Thyroid gland (tissue), 4 donors: Measurements from ENCODE around the gene TRAM2. TPM values are rescaled to one million over a fixed set of nuclear protein-coding genes. Genes with fewer than 3 reads are reported as not detected.

ENCODE experiments used
- DNase-seq, 2 donors: peaks; one replicate each; pipeline ENCODE4 v3.0.0-alpha.2; 2019
- H3K27ac ChIP-seq, 3 donors: fragments of 200-600 bp; sonication (generic); 1 replicate in 2 of 3; 2 replicates in 1 of 3; pipeline ENCODE4 v1.5.1; 2016 to 2019; ENCODE audit warnings: mild to moderate bottlenecking in 1 of 3, moderate library complexity in 1 of 3
- H3K27me3 ChIP-seq: fragments of 200-600 bp; sonication (generic); one replicate; pipeline ENCODE4 v1.5.1; 2019
- H3K36me3 ChIP-seq, 2 donors: fragments of 200-600 bp; sonication (generic); one replicate each; pipeline ENCODE4 v1.5.1; 2016 to 2019
- H3K4me1 ChIP-seq, 2 donors: fragments of 200-600 bp; sonication (generic); one replicate each; pipeline ENCODE4 v1.5.1; 2017 to 2019
- H3K4me3 ChIP-seq, 3 donors: fragments of 200-600 bp; sonication (generic); replicated peaks in 1 of 3; 1 replicate in 2 of 3; 2 replicates in 1 of 3; pipeline ENCODE4 v1.5.1; 2016; ENCODE audit warnings: mild to moderate bottlenecking in 1 of 3
- H3K9me3 ChIP-seq: fragments of 200-600 bp; sonication (generic); one replicate; pipeline ENCODE4 v1.5.1; 2017
- POLR2A ChIP-seq, 2 donors: fragments of 450-650 bp; IDR thresholded peaks; one replicate each; pipeline ENCODE4 v1.6.1; 2017; ENCODE audit warnings: antibody characterized with exemption in 2 of 2, mild to moderate bottlenecking in 2 of 2, moderate library complexity in 1 of 2
- WGBS, 2 donors: methylation state at CpG; one replicate each; pipeline ENCODE4 v1.1.5; 2017; 5-methylcytosine and 5-hydroxymethylcytosine counted together
- intact Hi-C: fragments of 100-400 bp; cut with DNase I; formaldehyde crosslinking; loops from one replicate; pipeline ENCODE4 v1.15.1; 2023
- total RNA-seq, 4 donors: library from RNA; depleted of rRNA; stranded (reverse); fragments of >200 nt; gene quantifications; one replicate each; pipeline ENCODE4 v1.2.3, GENCODE V29; 2016
- TF ChIP-seq, protein P1 (sequence below), 6 experiments: fragments of 200-600 bp in 3 of 6; fragments of 450-650 bp in 3 of 6; sonication (generic) in 3 of 6; IDR thresholded peaks; one replicate each; pipeline ENCODE4 v1.5.1; 2016 to 2019; ENCODE audit warnings: antibody characterized with exemption in 6 of 6, mild to moderate bottlenecking in 2 of 6, inconsistent platforms in 1 of 6, moderate library complexity in 1 of 6

The TRAM2 gene
- total RNA-seq, 4 donors from 2014 or later = 16.5 to 21.8 (median 19.7) TPM

DNA sequence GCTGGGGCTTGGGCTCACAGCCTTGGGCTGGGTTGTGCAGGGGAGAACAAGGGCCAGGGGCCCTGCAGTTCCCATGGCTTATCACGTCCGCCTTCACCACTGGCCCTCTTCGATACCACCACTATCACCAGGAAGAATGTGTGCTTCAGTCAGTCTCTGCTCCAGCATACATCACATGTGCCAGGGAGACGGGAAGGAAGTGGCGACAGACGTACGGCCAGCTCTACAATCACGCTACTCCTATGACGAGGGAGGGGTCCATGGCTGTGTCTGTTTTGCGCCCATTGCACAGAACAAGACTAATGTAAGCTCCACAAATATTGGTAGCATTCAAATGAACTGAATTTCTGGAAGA, 72.1 kb downstream of the TRAM2 start:
- peak overlapping the region; percentile 44 to 71 (median 68) for H3K27ac ChIP-seq
- intact Hi-C loops = loop anchor here (5.0 to 10.0 kb wide), 3 partner anchors 68 to 160 kb away; partner anchors contain the start of gene EFHC1
- TF ChIP-seq, protein P1, sequence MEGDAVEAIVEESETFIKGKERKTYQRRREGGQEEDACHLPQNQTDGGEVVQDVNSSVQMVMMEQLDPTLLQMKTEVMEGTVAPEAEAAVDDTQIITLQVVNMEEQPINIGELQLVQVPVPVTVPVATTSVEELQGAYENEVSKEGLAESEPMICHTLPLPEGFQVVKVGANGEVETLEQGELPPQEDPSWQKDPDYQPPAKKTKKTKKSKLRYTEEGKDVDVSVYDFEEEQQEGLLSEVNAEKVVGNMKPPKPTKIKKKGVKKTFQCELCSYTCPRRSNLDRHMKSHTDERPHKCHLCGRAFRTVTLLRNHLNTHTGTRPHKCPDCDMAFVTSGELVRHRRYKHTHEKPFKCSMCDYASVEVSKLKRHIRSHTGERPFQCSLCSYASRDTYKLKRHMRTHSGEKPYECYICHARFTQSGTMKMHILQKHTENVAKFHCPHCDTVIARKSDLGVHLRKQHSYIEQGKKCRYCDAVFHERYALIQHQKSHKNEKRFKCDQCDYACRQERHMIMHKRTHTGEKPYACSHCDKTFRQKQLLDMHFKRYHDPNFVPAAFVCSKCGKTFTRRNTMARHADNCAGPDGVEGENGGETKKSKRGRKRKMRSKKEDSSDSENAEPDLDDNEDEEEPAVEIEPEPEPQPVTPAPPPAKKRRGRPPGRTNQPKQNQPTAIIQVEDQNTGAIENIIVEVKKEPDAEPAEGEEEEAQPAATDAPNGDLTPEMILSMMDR (IDR thresholded peaks at IDR 0.05) = no peak
- TF ChIP-seq POLR2A (IDR thresholded peaks at IDR 0.05) = no peak
- no peaks in the 10 kb centered on the region for H3K27me3 ChIP-seq
- no peak for DNase-seq
- no peak overlapping the region for H3K4me3 ChIP-seq
- peaks cover 7 to 37% of the 10 kb centered on the region in 2 donors for H3K4me1 ChIP-seq
- H3K9me3 ChIP-seq = no peaks in the 10 kb centered on the region
- peaks cover 13 to 20% of the 10 kb centered on the region in 2 donors for H3K36me3 ChIP-seq
- WGBS, 2 donors = 89 to 90% methylated on average over 10 of the region's 10 CpGs

DNA sequence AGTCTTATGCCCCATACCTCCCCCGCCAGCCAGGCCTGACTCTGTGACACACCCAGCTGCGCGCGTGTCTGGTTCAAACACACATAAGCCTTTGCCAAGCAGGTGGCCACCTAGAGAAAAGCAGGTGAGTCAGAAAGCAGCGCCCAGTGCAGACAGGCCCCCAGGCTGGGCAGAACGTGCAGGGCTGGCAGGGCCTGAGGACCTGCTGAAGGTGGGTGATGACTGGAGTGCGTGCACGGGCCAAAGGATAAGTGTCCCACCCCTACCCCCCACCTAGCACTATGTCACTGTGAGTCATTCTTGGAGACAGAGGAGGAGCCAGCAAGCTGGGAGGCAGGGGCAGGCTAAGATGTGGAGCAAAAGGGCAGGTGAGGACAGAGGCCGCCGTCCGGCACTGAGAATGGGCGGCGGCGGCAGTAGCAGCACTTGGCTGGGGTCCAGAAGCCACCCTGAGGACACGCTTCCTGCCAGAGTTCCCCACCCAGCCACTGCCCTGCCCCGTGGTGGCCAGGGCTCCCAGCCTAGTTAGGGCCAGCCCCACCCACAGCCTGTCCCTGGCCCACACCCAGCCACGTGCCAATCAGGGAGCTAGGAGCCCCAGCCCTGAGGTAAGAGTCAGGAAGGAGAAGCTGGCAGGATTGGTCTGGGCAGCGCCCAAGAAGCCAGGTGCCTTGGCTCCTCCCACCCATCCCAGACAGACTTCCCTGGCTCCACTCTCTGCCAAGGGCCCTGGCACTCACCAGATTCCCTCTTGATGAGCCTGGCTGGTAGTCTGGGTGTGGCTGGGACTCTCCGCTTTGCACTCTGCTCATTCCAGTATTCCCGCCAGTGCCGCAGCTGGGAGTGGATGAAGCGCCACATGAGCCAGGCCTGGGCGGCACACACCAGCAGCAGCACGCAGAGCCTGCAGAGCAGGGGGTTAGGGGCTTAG, 72.7 kb downstream of the TRAM2 start:
- Histone ChIP-seq H3K4me3 (no peak overlapping the region), H3K4me1 (peaks cover 7 to 37% of the 10 kb centered on the region in 2 donors), H3K27me3 (no peaks in the 10 kb centered on the region), H3K27ac (peak overlapping the region; percentile 68 to 76 (median 71)), H3K36me3 (peaks cover 10 to 14% of the 10 kb centered on the region in 2 donors), H3K9me3 (no peaks in the 10 kb centered on the region)
- TF ChIP-seq, protein P1 (IDR thresholded peaks at IDR 0.05) = no peak
- no peak for TF ChIP-seq POLR2A (IDR thresholded peaks at IDR 0.05)
- DNase-seq = peak; percentile 99
- intact Hi-C loops = loop anchor here (5.0 to 10.0 kb wide), 3 partner anchors 68 to 161 kb away; partner anchors contain the start of gene EFHC1
- 13 to 28% methylated on average over 17 to 21 of the region's 24 CpGs for WGBS, 2 donors

DNA sequence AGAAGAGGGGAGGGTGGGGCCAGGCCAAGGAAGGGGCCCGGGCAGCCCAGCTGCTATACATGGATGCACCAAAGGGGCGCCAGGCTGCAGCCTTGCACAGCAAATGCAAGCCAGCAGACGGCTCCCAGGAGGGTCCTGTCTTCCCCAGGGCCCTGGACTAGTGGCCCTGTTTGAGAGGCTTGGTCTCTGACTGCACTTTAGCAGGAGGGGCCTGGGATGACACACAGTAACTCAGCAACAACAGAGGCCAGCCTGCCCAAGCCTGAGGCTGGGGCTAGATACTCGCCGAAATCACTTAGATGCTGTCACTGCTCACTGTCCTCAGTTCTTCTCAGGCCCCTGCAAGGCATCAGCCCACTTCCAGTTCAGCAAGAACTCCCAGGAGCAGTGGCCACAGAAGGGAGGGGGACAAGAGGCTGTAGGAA, 73.5 kb downstream of the TRAM2 start:
- Histone ChIP-seq H3K9me3 (no peaks in the 10 kb centered on the region), H3K27ac (peak overlapping the region; percentile 68 to 76 (median 71)), H3K4me1 (peaks cover 7 to 37% of the 10 kb centered on the region in 2 donors), H3K4me3 (no peak overlapping the region), H3K36me3 (peaks cover 6 to 7% of the 10 kb centered on the region in 2 donors), H3K27me3 (no peaks in the 10 kb centered on the region)
- TF ChIP-seq, protein P1 (IDR thresholded peaks at IDR 0.05) = no peak
- TF ChIP-seq POLR2A (IDR thresholded peaks at IDR 0.05) = no peak
- intact Hi-C loops = loop anchor here (5.0 to 10.0 kb wide), 3 partner anchors 69 to 161 kb away; partner anchors contain the start of gene EFHC1
- WGBS, 2 donors = 67 to 78% methylated on average over 3 to 5 of the region's 5 CpGs
- DNase-seq = no peak

DNA sequence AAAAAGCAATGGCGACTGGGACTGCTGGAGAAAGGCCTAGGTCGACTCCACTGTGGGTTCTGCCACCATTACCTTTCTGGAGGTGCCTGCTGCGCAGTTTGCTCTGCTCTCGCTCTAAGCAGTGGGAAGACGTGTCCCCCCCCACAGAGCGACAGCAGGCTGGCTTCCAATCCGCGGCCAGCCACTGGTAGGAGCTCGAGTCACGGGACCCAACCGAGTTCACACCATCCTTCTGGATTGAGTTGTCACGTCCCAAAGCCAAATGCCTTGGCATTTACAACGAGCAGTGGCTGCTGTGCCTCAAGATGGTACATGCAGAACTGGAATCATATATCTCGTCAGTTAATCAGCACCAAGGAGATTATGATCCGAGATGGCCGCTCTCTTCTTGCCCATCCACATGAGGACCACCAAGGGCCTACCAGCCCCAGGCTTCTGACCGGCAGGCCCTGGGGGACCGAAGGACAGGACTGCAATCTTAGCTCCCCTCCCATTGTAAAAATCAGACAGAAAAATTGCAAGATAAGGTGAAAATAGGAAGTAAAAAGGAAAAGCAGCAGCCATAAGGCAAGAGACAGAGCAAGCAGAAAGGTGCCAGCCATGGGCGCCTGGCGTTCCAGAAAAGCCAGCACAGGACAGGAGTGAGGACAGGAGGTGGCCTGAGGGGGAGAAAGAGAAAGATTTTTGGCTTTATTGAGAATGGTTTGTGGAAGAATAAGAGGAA, 74.4 kb downstream of the TRAM2 start:
- H3K4me1 ChIP-seq = peaks cover 7 to 37% of the 10 kb centered on the region in 2 donors
- no peaks in the 10 kb centered on the region for H3K9me3 ChIP-seq
- peaks cover 0 to 7% of the 10 kb centered on the region in 2 donors for H3K36me3 ChIP-seq
- H3K4me3 ChIP-seq = no peak overlapping the region
- no peak for DNase-seq
- WGBS, 2 donors = 93 to 94% methylated on average over 18 to 19 of the region's 20 CpGs
- intact Hi-C loops = loop anchor here (5.0 to 10.0 kb wide), 3 partner anchors 70 to 162 kb away; partner anchors contain the start of gene EFHC1
- H3K27me3 ChIP-seq = no peaks in the 10 kb centered on the region
- TF ChIP-seq, protein P1 (IDR thresholded peaks at IDR 0.05) = no peak
- no peak for TF ChIP-seq POLR2A (IDR thresholded peaks at IDR 0.05)
- H3K27ac ChIP-seq = peak overlapping the region in 1 of 3 donors; percentile 68
